ENCODE measurements around the gene TBX21. TPM values are rescaled to one million over a fixed set of nuclear protein-coding genes. Genes with fewer than 3 reads are reported as not detected.
"Not testable (repeated sequence)": the region's sequence is repeated elsewhere in the genome, so short reads cannot be mapped to it uniquely, and the experiment has no call there.

Gene TBX21
- total RNA-seq, 2 experiments from 2014 or later = 58.3 to 61.1 TPM

DNA sequence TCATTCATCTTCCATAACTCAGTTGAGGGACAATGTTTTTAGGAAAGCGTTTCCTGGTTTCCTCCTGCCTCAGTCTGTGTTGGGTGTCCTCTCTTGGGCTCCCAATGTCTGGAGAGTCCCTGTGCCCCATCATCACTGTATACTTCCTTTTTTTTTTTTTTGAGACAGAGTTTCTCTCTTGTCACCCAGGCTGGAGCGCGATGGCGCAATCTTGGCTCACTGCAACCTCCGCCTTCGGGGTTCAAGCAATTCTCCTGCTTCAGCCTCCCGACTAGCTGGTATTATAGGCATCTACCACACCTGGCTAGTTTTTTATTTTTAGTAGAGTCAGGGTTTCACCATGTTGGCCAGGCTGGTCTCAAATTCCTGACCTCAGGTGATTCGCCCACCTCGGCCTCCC, 40.6 kb downstream of the TBX21 start:
- H3K27ac Mint-ChIP-seq; POLR2A ChIA-PET; DNase-seq; H3K9me3 Mint-ChIP-seq; H3K4me1 Mint-ChIP-seq; H3K36me3 Mint-ChIP-seq (ENCODE audit: low read depth); H3K4me3 Mint-ChIP-seq: not testable (repeated sequence)
- CTCF ChIA-PET = interaction anchor here (0.8 kb wide), 1 partner anchor 12 kb away, joined by 3 read pairs; no protein-coding TSS in a partner anchor
- peaks cover 45% of the 10 kb centered on the region for H3K27me3 Mint-ChIP-seq

DNA sequence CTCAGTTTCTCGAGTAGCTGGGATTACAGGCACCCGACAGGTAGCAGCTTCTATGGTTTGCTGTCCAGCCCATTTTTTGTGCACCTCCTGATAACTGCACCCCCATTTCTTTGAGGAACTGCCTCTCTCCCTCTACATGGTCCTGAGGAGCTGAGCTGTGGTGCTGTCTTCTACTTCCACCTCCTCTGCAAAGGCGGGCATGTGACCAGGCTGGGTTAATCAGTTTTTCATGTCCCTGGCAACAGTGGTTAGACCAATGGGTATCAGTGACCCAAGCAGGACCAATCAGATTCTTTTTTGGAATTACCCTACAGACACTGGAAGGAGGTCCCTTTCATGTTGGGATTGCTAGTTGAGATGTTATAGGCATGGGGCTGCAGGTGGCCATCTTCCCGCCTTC, 41.3 kb downstream of the TBX21 start:
- ChIA-PET POLR2A (no interaction called here), CTCF (interaction anchor here (0.8 kb wide), 1 partner anchor 13 kb away, joined by 3 read pairs; no protein-coding TSS in a partner anchor)
- Mint-ChIP-seq H3K27ac (no peak overlapping the region), H3K9me3 (peaks cover 8% of the 10 kb centered on the region), H3K27me3 (peaks cover 41% of the 10 kb centered on the region), H3K36me3 (ENCODE audit: low read depth) (peaks cover 7% of the 10 kb centered on the region), H3K4me1 (no peaks in the 10 kb centered on the region), H3K4me3 (no peak overlapping the region)
- no peak for DNase-seq

DNA sequence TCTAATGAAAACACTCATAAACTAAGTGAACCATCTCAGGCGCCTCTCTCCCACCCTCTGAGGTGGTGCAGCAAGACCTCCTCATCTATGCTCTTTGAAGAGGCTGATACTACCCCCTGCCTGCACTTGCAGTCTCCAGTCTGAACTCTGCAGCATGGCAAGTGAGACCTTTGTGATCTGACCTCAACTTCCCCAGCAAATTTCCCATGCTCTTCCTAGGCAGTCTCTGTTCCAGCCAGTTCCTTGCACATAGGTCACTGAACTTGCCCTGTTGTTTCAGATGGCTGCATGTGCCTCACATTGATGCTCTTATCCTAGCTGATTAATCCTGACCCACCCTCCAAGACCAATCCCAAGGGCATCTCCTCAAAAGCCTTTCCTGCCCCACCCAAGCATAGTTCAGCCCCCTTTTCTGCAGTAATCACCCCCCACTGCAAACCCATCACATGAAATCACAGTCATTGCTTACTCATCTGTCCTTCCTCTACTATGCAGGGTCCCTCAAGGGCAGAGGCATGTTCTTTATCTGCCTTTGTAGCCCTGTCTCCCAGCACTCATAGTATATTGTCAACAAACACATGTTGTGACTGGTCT, 42.0 kb downstream of the TBX21 start:
- peaks cover 7% of the 10 kb centered on the region for H3K36me3 Mint-ChIP-seq (ENCODE audit: low read depth)
- POLR2A ChIA-PET = no interaction called here
- H3K9me3 Mint-ChIP-seq = peaks cover 8% of the 10 kb centered on the region
- H3K4me1 Mint-ChIP-seq = no peaks in the 10 kb centered on the region
- H3K4me3 Mint-ChIP-seq = no peak overlapping the region
- CTCF ChIA-PET = interaction anchor here (1.0 to 1.7 kb wide), 3 partner anchors 15 to 74 kb away, joined by 3 read pairs; partner anchors contain the start of gene SCRN2
- no peak for DNase-seq
- no peak overlapping the region for H3K27ac Mint-ChIP-seq
- H3K27me3 Mint-ChIP-seq = peaks cover 46% of the 10 kb centered on the region

DNA sequence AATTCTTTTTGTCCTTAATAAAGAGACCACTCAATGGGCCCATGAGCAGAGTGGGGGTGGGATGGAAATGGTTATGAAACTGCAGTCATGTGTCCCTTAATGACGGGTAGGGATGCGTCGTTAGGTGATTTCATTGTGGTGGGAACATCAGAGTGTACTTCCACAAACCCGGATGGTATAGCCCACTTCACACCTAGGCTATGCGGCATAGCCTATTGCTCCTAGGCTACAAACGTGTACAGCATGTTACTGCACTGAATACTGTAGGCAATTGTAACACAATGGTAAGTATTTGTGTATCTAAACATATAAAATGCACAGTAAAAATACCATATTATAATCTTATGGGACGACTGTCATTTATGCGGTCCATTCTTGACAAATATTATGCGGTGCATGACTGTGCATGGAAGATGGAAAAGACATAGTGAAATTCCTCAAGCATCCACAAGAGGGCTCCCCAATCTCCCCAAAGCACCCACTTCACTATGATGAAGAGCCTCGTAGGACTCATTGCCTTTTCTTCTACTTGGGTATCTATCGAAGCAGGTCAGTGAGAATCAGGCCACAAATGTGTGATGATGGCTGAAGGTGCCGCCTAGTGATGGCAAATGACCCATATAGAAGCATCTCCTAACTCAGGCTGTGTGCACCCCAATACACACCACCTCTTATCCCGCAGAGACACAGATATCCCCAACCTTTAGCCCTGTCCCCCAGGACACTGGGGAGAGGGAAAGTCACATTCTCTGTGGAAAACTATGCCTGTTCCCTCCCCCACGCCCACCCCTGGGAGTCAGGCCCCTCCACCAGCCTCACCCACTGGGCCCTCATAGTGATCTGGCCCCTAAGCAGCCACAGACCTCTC, 43.5 kb downstream of the TBX21 start:
- CTCF ChIA-PET = interaction anchor here (0.6 to 1.7 kb wide), 4 partner anchors 65 to 1590 kb away, joined by 3 read pairs; partner anchors contain the start of gene SCRN2
- DNase-seq = peak; percentile 34
- POLR2A ChIA-PET = no interaction called here
- H3K4me1 Mint-ChIP-seq = no peaks in the 10 kb centered on the region
- H3K9me3 Mint-ChIP-seq = peaks cover 3% of the 10 kb centered on the region
- peaks cover 50% of the 10 kb centered on the region for H3K27me3 Mint-ChIP-seq
- H3K4me3 Mint-ChIP-seq = no peak overlapping the region
- H3K27ac Mint-ChIP-seq = no peak overlapping the region
- H3K36me3 Mint-ChIP-seq (ENCODE audit: low read depth) = peaks cover 4% of the 10 kb centered on the region

DNA sequence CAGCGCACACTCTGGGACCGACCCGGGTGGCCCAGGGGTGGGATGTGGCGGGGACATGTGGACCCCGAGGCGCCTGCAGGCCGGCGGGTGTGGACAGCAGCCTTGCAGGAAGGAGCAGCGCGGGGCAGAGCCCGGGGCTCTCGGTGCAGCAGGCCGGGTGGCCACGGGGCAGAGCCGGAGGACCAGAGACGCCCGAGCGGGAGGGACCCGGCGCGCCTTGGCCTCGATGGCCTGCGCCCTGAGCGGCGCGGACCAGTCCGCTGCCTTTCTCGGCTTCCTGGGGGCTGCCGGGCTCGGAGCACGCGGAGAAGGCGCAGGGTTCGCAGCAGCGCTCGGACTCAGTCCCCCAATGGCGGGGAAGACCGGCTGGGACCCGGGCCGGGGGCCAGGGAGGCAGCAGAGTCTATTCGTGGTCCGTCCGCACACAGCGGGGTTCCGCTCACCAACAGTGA, 45.2 kb downstream of the TBX21 start:
- Mint-ChIP-seq H3K36me3 (ENCODE audit: low read depth) (peaks cover 4% of the 10 kb centered on the region), H3K4me3 (no peak overlapping the region), H3K27ac (no peak overlapping the region), H3K27me3 (peaks cover 54% of the 10 kb centered on the region), H3K9me3 (peaks cover 3% of the 10 kb centered on the region), H3K4me1 (no peaks in the 10 kb centered on the region)
- no peak for DNase-seq
- ChIA-PET CTCF (no interaction called here), POLR2A (no interaction called here)

DNA sequence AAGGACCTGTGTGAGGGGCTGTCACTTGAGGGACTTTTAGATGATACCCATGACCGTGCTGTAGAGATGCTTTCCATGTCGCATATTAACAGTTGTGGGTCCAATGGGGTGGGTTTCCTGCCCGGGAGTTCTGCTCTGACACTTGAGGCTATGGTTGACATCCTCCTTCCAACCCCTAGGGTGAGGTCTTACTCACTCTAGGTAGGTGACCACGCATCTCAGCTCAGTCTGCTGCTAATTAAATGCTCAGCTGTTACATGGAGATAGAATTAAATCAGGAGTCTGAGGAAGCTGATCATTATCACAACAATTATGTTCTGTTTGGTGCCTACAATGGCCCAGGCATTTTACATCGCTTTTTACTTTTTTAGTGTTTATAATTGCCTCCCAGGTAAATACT, 48.4 kb downstream of the TBX21 start:
- POLR2A ChIA-PET = no interaction called here
- Mint-ChIP-seq H3K9me3 (no peaks in the 10 kb centered on the region), H3K4me3 (no peak overlapping the region), H3K27me3 (peaks cover 49% of the 10 kb centered on the region), H3K36me3 (ENCODE audit: low read depth) (no peaks in the 10 kb centered on the region), H3K27ac (no peak overlapping the region), H3K4me1 (no peaks in the 10 kb centered on the region)
- DNase-seq = no peak
- CTCF ChIA-PET = interaction anchor here (1.2 kb wide), 1 partner anchor 9 kb away, joined by 4 read pairs; no protein-coding TSS in a partner anchor

DNA sequence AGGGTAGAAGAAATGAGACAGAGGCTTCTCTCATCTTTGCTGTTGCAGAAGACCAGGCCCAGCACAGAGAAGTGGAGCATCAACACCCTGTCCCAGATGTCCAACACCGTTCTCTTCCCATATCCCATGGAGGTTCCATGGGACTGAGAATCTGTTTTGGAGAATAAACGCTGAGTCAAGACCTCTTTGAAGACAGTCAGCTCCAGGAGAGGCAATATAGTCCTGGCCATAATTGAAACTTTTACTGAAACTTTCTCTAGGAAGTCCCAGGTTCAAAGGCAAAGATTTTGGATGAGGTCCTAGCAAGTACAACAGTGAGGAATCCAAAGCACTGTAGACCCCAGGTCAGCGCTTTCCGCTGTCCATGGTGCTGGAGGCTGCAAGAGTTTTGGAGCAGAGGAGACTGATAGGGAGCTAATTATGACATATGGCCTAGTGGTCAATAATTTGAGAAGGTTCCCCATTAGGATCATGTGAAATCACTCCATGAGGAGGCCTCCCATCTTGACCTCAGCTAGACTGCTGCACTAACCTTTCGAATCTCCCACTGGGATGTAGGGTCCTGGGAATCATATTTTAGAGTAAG, 52.6 kb downstream of the TBX21 start:
- ChIA-PET POLR2A (interaction anchor here (1.0 kb wide), 1 partner anchor 54 kb away, joined by 3 read pairs; no protein-coding TSS in a partner anchor), CTCF (interaction anchor here (0.8 to 1.8 kb wide), 3 partner anchors 53 to 116 kb away, joined by 3 to 5 read pairs (median 3); partner anchors contain the start of gene TBX21)
- DNase-seq = peak; percentile 54
- Mint-ChIP-seq H3K9me3 (no peaks in the 10 kb centered on the region), H3K27ac (no peak overlapping the region), H3K36me3 (ENCODE audit: low read depth) (no peaks in the 10 kb centered on the region), H3K4me3 (no peak overlapping the region), H3K27me3 (peaks cover 54% of the 10 kb centered on the region), H3K4me1 (peaks cover 12% of the 10 kb centered on the region)

DNA sequence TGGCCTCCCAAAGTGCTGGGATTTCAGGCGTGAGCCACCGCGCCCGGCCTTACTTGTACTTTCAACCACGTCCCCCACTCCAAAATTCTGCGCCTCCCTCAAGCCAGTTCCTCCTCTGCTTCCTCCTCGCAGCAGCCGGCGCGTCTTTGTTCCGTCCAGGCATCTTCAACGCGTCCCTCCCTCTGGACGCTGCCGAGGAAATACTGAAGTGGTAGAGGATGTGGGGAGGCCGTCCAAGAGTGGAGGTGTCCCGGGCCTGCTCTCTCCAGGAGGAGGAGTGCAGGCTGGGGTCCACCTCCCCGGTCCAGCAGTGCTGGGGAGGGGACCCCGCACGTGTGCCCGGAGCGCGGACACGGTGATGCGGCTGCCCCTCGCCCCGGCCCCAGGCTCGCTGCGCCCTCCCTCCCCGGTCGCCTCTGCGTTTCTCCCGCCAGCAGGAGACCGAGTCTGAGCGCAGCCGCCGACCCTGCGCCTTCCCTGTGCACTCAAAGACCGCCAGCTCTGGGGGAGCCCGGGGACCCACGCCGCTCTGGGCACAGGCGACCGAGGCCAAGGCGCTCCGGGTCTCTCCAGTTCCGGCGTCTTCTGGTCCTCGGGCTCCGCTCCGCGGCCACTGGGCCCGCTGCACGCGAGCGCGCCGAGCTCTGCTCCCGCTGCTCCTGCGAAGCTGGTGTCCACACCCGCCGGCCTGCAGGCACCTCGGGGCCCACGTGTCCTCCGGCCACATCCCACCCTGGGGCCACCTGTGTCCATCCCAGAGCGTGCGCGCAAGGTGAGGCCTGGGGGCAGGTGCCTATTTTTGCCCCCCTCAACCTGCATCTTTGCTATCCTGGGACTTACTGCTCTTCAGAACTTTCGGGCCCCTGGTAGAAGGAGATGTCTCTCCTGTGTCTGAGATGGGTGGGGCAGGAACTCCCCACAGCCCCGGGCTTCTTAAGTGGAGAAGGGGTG, 56.9 kb downstream of the TBX21 start:
- Mint-ChIP-seq H3K27ac (no peak overlapping the region), H3K27me3 (peaks cover 66% of the 10 kb centered on the region), H3K36me3 (ENCODE audit: low read depth) (no peaks in the 10 kb centered on the region), H3K9me3 (no peaks in the 10 kb centered on the region), H3K4me1 (peaks cover 14% of the 10 kb centered on the region), H3K4me3 (peak overlapping the region; percentile 58)
- POLR2A ChIA-PET = interaction anchor here (0.7 to 1.1 kb wide), 2 partner anchors 110 to 140 kb away, joined by 3 read pairs; partner anchors contain the start of gene KPNB1
- peak; percentile 63 for DNase-seq
- CTCF ChIA-PET = interaction anchor here (0.6 to 1.2 kb wide), 16 partner anchors 9 to 173 kb away, joined by 3 to 20 read pairs (median 4); partner anchors contain the start of genes LRRC46, MRPL10 and TBX21

DNA sequence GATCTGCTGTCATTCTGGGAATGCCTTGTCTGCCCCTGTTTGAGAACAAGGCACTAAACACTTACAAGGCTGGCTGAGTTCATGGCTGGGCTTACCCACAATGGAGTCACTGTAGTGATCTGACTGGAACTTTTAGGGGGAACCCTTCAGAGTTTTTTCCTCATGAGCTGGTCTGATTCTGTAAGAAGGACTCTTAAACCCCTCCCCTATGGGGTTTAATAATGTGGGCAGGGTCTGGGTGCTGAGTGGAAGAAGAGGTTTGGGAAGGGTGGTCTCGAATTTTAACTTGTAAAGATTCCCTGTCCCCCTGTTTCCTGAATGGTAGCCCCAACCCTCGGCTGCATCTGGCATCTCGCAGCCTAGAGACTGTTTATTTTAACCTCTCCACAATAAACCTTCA, 58.0 kb downstream of the TBX21 start:
- Mint-ChIP-seq H3K27ac (no peak overlapping the region), H3K27me3 (peaks cover 67% of the 10 kb centered on the region), H3K4me1 (peaks cover 14% of the 10 kb centered on the region), H3K36me3 (ENCODE audit: low read depth) (no peaks in the 10 kb centered on the region), H3K9me3 (no peaks in the 10 kb centered on the region), H3K4me3 (no peak overlapping the region)
- DNase-seq = peak; percentile 10
- POLR2A ChIA-PET = interaction anchor here (1.1 kb wide), 1 partner anchor 141 kb away, joined by 3 read pairs; the partner anchor contains the start of gene KPNB1
- CTCF ChIA-PET = interaction anchor here (0.7 kb wide), 1 partner anchor 1070 kb away, joined by 4 read pairs; no protein-coding TSS in a partner anchor

DNA sequence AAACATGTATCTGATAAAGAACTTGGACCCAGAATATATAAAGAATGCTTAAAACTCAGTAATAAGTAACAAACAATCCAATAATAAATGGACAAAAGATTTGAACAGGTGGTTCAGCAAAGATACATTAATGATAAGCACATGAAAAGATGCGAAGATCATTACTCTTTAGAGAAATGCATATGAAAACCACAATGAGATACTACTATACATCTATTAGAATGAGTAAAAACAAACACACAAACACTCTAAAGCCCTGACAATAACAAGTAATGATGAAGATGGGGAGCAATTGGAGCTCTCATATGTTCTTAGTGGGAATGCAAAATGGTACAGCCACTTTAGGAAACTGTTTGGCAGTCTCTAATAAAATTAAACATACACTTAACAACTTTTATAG, 59.4 kb downstream of the TBX21 start:
- POLR2A ChIA-PET = interaction anchor here (0.8 kb wide), 1 partner anchor 42 kb away, joined by 3 read pairs; no protein-coding TSS in a partner anchor
- H3K27ac Mint-ChIP-seq = no peak overlapping the region
- CTCF ChIA-PET = interaction anchor here (1.0 to 1.3 kb wide), 2 partner anchors 9 to 95 kb away, joined by 3 to 4 read pairs; no protein-coding TSS in a partner anchor
- no peak for DNase-seq
- H3K4me3 Mint-ChIP-seq = no peak overlapping the region
- no peaks in the 10 kb centered on the region for H3K9me3 Mint-ChIP-seq
- H3K36me3 Mint-ChIP-seq (ENCODE audit: low read depth) = no peaks in the 10 kb centered on the region
- H3K4me1 Mint-ChIP-seq = peaks cover 14% of the 10 kb centered on the region
- H3K27me3 Mint-ChIP-seq = peaks cover 65% of the 10 kb centered on the region

DNA sequence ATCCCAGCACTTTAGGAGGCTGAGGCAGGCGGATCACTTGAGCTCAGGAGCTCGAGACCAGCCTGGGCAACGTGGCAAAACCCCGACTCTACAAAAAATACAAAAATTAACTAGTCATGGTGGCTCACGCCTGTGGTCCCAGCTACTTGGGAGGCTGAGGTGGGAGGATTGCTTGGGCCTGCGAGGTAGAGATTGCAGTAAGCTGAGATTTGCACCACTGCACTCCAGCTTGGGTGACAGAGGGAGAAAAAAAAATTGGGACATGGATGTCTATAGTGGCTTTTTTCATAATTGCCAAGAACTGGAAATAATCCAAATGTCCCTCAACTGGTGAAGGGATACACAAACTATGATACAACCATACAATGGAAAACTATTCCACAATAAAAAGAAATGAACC, 59.9 kb downstream of the TBX21 start:
- Mint-ChIP-seq H3K4me3 (no peak overlapping the region), H3K27me3 (peaks cover 65% of the 10 kb centered on the region), H3K36me3 (ENCODE audit: low read depth) (no peaks in the 10 kb centered on the region), H3K9me3 (no peaks in the 10 kb centered on the region), H3K27ac (no peak overlapping the region), H3K4me1 (peaks cover 14% of the 10 kb centered on the region)
- ChIA-PET POLR2A (no interaction called here), CTCF (interaction anchor here (1.0 to 1.3 kb wide), 2 partner anchors 9 to 95 kb away, joined by 3 to 4 read pairs; no protein-coding TSS in a partner anchor)
- peak; percentile 2 for DNase-seq

Measured in activated CD4-positive, alpha-beta memory T cell treated with anti-CD3 and anti-CD28 coated beads, Interleukin-2, amount 10 ng/mL, durations not matched to agents 7 days and 5 days (primary cell).